HG03108 (cell line): Measurements from ENCODE around the gene KIAA1755.
"Not testable (repeated sequence)": the region's sequence is repeated elsewhere in the genome, so short reads cannot be mapped to it uniquely, and the experiment has no call there.

ENCODE experiments used
- ATAC-seq: cut with Tn5 transposase; IDR thresholded peaks from one replicate; pipeline ENCODE4 v1.9.1; 2021; ENCODE audit warnings: moderate library complexity; ENCODE audit not compliant: unreplicated experiment

The KIAA1755 gene

GRCh38 chr20:38290829-38291814, 30.6 kb upstream of the KIAA1755 start:
- ATAC-seq, result no peak

DNA sequence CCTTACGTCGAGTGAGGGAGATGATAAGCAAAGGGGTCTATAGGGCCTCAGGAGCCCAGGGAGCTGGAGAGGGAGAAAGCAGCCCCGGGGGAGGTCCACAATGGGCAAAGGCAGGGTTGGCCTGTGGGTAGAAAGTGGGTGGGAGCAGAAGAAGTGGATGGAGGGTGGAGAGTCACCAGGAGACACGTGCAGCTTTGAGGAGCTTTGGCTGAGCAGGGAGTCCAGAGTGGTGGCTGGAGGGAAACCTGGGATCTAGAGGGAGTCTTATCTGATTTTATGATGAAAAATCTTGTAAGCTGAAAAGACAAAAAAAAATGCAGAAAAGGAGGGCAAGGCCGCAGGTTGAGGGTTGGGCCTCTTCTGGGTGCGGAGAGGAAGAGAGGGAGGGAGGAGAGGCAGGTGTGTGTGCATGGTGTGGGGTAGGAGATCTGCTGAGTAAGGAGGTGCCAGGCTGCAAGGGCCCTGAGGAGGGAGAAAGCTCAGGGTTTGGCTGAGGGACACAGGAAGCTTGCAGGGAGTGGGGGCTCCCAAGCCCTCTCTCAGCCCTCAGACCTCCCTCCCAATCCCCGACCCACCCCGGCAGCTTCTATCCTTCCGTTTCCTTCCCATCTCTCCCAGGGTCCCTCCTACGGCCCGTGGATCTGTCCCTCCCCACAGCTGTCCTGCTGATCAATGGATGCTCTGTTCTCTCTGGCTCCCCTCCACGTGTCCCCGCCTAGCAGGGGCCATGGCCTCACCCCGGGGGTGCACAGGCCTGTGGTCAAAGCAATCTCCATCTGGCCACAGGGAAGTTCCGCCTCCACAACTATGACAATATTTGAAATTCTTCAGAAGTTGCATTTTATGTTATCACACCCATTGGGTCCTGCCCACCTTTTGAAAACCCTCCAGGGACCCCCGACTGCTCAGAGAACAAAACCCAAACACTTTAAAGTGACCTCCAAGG, 26.3 kb upstream of the KIAA1755 start:
- ATAC-seq, result no peak

GRCh38 chr20:38284893-38285444, 24.4 kb upstream of the KIAA1755 start:
- no peak for ATAC-seq

DNA sequence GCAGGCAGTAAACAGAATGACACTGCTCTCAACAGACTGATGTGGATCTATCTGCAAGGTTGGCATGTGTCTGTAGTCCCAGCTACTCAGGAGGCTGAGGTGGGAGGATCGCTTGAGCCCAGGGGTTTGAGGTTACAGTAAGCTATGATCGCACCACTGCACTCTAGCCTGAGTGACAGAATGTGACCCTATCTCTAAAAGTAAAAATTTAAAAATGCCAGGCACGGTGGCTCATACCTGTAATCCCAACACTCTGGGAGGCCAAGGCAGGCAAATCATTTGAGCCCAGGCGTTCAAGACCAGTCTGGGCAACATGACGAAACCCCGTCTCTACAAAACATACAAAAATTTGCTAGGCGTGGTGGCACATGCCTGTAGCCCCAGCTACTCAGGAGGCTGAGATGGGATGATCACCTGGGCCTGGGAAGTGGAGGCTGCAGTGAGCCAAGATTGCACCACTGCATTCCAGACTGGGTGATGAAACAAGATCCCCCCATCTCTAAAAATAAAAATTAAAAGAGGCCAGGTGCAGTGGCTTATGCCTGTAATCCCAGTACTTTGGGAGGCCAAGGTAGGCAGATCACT, 23.6 kb upstream of the KIAA1755 start:
- ATAC-seq, result not testable (repeated sequence)

- no peak for ATAC-seq
Observed at GRCh38 chr20:38283236-38283635, 22.7 kb upstream of the KIAA1755 start.

DNA sequence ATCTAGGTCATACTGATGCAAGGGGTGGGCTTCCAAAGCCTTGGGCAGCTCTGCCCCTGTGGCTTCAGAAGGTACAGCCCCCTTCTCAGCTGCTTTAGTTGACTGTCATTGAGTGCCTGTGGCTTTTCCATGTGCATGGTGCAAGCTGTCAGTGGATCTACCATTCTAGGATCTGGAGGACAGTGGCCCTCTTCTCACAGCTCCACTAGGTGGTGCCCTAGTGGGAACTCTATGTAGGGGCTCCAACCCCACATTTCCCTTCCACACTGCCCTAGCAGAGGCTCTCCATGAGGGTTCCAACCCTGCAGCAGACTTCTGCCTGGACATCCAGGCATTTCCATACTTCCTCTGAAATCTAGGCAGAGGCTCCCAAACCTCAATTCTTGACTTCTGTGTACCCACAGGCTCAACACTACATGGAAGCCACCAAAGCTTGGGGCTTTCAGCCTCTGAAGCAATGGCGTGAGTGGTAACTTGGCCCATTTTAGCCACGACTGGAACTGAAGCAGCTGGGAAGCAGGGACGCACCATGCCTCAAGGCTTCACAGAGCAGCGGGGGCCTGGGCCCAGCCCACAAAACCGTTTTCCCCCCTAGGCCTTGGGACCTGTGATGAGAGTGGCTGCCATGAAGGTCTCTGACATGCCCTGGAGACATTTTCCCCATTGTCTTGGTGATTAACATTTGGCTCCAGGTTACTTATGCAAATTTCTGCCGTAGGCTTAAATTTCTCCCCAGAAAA, 20.8 kb upstream of the KIAA1755 start:
- ATAC-seq, result not testable (repeated sequence)

GRCh38 chr20:38278763-38279162, 18.2 kb upstream of the KIAA1755 start:
- ATAC-seq, result no peak

DNA sequence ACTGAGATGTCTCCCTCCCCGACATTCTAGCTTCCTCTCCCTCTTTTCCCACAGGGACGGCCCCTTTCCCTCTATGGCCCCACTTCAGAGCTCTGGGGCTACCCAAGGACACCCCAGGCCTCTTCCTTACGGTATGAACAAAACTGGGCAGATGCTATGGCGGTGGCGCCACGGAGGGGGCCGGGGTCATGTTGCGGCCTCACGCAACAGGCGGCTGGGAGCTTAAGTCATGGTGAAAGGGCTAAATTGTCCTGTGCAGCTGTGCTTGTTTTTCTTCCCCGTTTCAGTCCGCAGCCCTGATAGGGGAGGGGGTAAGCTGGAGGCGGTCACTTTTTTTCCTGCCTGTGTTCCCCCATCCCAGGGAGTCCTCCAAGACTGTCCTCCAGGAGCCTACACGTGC, 17.6 kb upstream of the KIAA1755 start:
- ATAC-seq, result no peak

DNA sequence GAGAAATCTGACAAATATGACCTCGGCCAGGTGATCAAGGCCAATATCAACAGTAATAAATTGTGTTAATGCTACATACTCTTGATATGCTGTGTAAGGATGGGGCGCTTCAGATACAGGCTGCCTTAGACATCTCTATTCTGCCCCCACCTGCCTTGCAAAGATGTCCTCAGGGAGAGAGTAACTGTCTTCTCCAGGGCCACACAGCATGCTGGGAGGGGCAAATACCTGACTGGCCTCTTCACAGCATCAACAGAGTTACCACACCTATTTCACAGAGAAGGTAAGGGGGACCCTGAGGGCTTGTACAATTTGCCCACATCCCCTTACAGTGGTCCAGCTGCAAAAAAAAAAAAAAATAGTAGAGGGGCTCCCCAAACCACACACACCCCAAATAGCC, 17.2 kb upstream of the KIAA1755 start:
- no peak for ATAC-seq

DNA sequence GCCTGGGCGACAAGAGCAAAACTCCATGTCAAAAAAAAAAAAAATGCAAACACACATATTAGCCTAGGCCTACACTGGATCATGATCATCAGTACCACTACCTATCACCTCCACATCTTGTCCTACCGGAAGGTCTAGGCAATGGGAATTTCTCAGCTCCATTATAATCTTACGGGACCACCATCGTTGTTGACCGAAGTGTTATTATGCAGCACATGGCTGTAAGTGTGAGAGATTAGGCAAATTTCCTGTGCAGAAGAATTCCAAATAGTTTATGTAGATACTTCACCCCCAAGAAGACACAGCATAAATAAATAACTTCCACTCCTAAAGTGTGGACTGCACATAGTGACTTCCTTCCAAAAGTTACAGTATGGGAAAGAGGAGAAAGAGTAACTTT, 16.8 kb upstream of the KIAA1755 start:
- no peak for ATAC-seq

DNA sequence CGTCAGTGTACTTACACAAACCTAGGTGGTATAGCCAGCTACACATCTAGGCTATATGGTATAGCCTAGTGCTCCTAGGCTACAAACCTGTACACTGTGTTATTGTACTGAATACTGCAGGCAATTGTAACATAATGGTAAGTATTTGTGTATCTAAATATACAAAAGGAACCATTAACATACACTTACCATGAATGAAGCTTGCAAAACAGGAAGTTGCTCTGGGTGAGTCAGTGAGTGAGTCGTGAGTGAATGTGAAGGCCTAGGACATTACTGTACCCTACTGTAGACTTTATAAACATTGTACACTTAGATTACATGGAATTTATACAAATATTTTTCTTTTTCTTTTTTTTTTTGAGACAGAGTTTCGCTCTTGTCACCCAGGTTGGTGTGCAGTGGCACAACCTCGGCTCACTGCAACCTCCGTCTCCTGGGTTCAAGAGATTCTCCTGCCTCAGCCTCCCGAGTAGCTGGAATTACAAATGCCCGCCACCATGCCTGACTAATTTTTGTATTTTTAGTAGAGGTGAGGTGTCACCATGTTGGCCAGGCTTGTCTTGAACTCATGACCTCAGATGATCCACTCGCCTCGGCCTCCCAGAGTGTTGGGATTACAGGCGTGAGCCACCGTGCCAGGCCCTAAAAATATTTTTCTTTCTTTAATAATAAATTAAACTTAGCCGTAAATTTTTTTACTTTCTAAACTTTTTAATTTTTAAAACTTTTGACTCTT, 15.4 kb upstream of the KIAA1755 start:
- ATAC-seq, result no peak

GRCh38 chr20:38272961-38273360, 12.4 kb upstream of the KIAA1755 start:
- no peak for ATAC-seq

DNA sequence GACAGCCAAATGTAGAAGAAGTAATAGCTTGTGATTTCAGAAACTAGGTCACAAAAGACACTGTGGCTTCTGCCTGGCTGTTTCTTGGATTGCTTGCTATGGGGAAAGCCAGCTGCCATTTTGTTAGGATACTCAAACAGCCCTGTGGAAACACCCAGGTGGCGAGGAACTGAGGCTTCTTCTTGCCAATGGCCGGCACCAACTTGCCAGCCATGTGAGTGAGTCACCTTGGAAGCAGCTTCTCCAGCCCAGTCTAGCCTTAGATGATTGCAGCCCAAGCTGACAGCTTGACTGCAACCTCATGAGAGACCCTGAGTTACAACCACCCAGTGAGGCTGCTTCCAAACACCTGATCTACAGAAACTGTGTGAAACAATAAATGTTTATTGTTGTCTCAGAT, 11.9 kb upstream of the KIAA1755 start:
- no peak for ATAC-seq

DNA sequence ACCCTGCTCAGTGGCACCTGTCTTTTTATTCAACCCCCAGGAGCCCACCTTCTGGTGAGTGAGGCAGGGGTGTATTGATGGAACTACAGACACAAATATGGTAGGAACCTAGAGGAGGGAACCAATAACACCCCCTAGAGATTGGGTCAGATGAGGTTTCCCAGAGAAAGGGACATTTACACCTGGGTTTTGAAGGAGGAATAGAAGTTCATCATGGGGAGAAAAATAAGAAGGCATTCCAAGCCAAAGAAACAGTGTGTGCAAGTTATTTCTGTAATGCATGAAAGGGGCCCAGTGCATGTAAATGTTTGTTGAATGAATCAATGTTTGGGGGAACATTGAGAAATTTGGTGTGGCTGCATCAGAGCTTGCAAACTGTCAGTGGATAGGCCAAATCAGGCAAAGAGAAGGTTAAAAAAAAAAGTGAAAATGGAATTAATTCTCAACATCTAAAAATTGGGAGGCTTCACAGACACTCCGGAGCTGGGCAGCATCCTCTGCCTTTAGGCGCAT, 11.1 kb upstream of the KIAA1755 start:
- ATAC-seq, result no peak

GRCh38 chr20:38270869-38271605, 10.5 kb upstream of the KIAA1755 start:
- no peak for ATAC-seq

GRCh38 chr20:38269715-38270114, 9.2 kb upstream of the KIAA1755 start:
- ATAC-seq, result no peak

DNA sequence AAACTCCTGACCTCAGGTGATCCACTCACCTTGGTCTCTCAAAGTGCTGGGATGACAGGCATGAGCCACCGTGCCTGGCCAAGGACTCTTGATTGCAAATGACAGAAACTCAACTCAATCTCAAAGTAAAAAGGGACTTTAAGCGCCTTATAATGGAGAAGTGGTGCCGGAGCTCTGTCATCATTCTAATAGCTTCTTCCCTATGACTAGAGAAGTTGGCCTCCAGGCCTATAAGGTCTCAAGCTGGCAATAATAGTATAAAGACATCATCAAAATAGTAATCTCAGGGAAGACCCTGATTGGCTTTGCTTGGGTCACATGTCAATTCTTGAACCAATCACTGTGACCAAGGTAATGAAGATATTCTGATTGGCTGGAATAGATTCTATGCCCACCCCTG, 8.5 kb upstream of the KIAA1755 start:
- ATAC-seq, result no peak

- ATAC-seq, result no peak
Observed at GRCh38 chr20:38267901-38268514, 7.5 kb upstream of the KIAA1755 start.
